GM08714 (cell line): Measurements from ENCODE around the gene NKX2-3.

ENCODE experiments used
- H3K4me3 ChIP-seq: fragments of 200-500 bp; sonication (Bioruptor generic); 2 replicates; pipeline ENCODE4 v1.5.1; 2014; ENCODE audit warnings: mild to moderate bottlenecking, low read length, inconsistent platforms
- ZNF274 ChIP-seq: IDR thresholded peaks from 2 replicates; pipeline ENCODE4 v1.6.1; 2012; ENCODE audit warnings: mild to moderate bottlenecking, low read depth, low read length

NKX2-3 gene

DNA sequence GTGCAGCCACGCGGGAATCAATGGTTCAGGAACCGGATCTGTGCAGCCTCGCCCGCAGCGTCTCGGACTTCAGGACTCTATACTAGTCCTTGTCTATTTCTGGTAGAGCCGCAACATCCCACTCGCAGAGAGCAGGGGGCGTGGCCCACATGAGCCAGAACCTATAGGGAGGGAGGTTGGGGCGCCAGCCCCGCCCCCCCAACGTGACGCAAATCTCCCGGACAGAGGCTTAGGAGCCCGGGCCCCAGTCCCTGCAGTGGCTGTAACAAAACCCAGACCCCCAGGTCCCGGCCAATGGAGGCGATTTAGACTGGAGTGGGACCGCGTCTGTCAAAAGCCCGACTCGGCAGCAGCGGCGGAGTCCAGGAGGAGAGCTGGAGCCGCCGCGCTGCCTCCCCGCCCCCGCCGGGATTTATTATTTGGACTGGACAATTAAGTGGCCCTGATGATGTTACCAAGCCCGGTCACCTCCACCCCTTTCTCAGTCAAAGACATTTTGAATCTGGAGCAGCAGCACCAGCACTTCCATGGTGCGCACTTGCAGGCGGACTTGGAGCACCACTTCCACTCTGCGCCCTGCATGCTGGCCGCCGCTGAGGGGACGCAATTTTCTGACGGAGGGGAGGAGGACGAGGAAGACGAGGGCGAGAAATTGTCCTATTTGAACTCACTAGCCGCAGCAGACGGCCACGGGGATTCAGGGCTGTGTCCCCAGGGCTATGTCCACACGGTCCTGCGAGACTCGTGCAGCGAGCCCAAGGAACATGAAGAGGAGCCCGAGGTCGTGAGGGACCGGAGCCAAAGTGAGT lies at the start of gene NKX2-3:
Gene NKX2-3 (plus strand): TSS at position 256 of the 809 bp plus-strand sequence. CDS start 190 bp downstream, at position 446.
- no peak for TF ChIP-seq ZNF274
- peak within 1 kb of the TSS; percentile 30; the same call in 1 of the 2 replicates for H3K4me3 ChIP-seq

DNA sequence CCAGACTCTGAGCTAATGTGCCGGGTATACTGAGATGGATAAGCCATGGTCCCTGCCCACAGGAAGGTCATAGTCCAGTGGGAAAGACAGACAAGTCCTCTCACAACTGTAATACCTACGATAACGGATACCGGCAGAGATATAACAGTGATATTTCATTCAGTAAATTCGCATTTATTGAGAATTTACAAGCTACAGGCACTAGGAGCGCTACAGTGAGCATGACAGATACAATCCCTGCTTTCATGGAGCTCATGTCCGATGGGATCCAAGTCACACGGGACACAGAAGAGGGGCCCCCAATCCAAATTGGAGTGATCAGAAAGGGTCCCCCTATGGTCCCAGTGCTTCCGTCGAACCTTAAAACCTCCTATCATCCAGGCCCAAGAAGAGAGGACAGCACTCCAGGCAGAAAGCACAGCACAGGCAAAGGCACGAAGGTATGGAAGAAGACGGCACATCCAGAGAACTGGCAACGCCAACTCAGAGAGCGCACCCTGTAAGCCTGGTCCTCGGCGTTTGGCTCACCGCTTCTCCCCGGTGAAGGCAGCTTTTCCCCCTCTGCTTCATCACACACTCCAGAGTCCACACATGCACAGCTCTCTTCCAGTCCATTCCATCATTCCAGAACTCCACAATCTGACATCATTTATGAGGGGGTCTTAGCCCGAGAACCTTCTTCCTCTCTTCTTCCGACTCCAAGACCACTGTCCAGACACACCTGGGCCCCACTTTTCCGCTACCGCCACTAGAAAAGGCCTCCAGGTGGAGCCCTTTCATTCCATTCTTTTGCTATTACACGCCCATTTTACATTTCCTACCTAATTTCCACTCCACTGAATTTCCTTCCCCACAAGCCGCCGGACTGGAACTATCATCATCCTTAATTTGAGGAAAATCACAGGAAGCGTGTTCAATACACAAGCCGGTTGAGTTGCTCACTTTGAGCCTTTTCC lies 47.8 kb upstream of the NKX2-3 start:
- no peak overlapping the region for H3K4me3 ChIP-seq
- no peak for TF ChIP-seq ZNF274

DNA sequence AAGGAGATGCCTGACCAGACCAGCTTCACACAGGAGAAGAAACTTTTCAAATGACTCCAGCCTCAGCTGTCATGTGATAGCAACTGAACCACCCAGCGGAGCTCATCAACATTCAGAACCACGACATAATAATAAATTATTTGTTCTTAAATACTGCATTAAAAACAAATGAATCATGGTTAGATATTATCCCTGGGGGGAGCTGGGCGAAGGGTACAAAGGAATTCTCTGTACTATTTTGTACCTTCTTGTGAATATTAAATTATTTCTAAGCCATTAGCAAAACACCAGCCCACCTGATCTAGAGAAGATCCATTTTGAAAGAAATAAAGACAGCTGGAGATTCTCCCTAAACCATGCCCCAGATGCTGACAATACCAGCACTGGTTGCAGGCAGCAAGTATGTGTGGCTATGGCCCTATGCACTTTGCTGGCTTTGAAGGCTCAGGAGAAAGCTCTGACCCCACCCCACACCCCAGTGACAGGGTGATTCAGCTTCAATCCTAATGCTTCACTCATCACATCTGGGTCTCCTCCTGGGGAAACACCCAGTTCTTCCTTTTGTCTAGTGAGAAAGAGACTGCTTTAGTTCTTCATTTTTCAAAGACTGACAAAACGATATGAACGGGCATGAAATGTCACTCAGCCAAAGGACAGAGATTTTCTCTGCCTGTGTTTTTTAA lies 45.5 kb upstream of the NKX2-3 start:
- TF ChIP-seq ZNF274: no peak

DNA sequence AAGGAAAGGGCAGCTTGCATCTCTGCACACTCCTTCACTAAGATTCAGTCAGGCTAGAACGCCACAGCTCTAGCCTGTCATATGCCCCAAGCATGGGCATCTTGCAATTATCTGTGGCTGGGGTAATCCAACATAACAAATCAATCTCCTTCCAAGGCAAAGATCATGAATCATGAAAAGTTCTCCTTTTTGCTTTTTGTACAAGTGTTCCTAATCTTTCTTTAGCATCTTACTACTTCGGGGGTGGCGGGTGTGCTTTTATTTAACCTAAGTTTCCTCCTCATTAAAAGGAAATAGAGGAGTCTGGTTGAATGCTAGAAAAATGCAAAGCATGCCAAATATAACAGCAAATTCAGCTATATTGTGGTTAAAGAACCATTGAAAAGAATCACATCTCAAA lies 43.5 kb upstream of the NKX2-3 start:
- H3K4me3 ChIP-seq: no peak overlapping the region
- TF ChIP-seq ZNF274: no peak

More for the DNA sequence above, 45.5 kb upstream of the NKX2-3 start:
- no peak overlapping the region for H3K4me3 ChIP-seq

DNA sequence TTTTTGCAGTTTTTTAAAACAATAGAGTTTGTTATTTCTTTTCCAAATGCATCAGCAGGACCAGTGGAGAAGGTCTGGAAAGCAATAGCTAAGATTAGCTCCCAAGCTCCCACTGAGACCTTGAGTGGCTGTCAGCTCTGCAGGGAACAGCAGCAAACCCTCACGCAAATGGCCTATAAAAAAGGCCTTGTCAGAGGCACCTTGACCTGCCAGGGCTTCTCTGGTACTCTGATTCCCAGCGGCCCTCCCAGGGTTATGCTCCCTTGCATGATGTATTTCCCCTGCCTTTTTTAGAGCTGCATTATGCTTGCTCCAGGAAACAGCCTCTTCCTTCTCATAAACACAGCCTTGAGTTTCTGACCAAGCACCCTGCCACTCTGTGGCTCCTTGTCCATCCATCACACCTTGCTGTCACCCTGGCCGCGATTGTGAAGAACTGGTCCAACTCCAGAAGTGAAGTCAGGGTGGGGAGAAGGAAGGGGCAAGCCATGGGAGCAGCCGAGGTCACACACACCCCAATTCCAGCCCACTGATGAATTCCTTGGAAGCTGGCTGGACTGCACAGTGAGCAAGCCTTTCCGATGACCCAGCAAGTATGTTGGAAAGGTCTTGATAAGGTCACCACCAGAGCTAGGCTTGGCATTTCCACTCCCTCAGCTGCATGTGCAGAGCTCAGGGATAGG lies 35.3 kb upstream of the NKX2-3 start:
- no peak for TF ChIP-seq ZNF274
- H3K4me3 ChIP-seq: no peak overlapping the region

DNA sequence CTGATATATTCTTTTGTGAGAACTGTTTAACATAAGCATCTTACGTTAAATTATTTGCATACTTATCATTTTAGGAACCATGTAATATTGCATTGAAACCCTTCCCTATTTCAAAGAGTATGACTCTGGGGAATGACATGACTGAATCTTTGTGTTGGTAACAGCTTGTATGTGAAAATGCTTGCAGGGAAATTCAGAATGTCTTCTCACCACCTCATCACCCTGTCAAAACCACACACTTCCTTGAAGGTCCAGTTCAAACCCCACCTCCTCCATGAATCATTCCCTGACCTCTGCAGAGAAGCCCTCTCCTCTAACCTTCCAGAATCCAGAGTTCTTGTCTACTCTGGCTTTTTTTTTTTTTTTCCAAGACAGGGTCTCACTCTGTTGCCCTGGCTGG lies 26.3 kb upstream of the NKX2-3 start:
- TF ChIP-seq ZNF274: no peak
- no peak overlapping the region for H3K4me3 ChIP-seq

DNA sequence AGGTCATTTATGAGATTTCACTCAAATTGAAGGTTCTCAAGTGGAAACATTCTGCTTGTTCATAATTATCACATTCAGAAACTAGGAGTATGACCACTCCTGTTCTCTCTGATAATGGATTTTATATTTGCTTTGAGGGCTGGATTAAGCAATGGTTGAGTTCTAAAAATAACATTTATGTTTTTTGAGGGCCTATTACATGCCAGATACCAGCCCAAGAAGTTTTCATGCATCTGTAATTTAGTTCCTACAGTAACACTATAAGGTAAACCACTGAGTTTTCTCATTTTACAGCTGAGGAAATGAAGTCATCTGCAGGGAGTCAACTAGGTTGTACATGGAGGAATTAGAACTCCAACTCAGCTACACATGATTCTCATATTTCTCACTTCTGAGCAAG lies 25.5 kb upstream of the NKX2-3 start:
- no peak for TF ChIP-seq ZNF274

DNA sequence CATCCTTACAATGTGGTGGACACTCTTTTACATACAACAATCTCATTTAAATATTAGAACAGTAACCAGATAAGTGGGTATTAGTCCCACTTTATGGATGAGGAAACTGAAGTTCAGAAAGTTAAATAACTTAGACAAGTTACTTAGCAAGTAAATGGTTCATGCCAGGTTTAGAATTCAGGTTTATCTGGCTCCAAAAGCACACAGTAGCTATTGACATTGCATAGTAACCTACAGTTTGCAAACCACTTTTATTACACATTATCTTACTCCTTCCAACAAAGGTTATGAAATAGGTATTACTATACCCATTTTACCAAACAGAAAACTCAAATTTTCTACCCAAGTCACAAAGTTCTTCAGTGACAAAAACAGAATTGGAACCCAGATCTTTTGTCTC lies 19.7 kb upstream of the NKX2-3 start:
- no peak overlapping the region for H3K4me3 ChIP-seq
- no peak for TF ChIP-seq ZNF274

More for the DNA sequence above, 25.5 kb upstream of the NKX2-3 start:
- H3K4me3 ChIP-seq: no peak overlapping the region

DNA sequence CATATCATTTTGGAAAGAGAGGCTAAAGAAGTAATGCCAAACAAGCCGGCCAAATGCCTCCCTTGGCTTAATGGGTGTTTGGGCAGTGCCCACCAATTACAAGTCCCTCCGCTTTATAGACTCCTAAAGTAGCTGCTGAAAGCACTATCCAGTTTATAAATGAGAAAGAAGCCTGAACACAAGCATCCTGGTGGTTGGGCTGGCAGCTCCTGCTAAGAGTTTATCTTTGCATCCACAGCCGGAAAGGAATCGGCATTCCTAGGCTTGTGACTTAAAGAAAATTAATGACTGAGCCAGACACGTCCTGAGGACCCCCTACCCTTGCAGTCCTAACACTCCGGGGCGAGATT lies 13.1 kb upstream of the NKX2-3 start:
- no peak for TF ChIP-seq ZNF274
- H3K4me3 ChIP-seq: no peak overlapping the region

DNA sequence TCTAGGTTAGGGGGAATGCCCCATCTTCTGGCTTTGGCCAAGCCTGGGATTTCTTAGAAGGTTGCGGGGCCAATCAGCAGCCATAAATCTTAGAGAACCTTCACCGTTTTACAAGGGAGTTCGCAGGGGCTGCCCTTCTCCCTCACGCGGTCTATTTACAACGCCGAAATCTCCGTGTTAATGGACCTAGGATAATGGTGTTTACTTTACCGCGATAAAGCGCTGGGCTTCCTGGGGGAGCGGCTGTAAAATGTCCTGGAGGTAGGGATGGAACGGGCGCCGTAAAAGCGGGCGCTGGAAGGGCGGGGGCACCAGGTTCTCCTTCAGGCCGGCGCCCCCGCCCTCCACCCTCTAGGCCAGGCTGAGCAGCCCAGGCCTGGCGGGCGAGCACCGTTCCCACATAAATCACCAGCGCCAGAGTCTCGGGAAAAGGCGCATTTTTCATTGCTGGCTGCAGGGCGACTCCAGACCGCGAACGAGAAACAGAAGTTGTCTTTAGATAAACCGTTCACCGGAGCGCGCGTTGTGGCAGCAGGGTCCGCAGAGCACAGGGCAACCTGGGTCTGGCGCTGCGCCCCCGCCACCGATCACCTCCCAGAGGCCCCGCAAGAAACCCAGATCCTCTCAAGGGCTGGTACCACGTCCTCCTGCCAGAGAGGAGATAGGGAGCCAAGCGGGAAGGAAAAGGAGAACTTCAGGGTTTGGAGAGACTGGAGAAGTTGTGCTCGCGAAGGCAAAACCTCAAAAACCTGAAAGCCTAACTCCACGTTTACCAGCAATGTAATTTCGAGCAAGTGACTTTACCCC lies 12.5 kb upstream of the NKX2-3 start:
- no peak overlapping the region for H3K4me3 ChIP-seq
- no peak for TF ChIP-seq ZNF274

DNA sequence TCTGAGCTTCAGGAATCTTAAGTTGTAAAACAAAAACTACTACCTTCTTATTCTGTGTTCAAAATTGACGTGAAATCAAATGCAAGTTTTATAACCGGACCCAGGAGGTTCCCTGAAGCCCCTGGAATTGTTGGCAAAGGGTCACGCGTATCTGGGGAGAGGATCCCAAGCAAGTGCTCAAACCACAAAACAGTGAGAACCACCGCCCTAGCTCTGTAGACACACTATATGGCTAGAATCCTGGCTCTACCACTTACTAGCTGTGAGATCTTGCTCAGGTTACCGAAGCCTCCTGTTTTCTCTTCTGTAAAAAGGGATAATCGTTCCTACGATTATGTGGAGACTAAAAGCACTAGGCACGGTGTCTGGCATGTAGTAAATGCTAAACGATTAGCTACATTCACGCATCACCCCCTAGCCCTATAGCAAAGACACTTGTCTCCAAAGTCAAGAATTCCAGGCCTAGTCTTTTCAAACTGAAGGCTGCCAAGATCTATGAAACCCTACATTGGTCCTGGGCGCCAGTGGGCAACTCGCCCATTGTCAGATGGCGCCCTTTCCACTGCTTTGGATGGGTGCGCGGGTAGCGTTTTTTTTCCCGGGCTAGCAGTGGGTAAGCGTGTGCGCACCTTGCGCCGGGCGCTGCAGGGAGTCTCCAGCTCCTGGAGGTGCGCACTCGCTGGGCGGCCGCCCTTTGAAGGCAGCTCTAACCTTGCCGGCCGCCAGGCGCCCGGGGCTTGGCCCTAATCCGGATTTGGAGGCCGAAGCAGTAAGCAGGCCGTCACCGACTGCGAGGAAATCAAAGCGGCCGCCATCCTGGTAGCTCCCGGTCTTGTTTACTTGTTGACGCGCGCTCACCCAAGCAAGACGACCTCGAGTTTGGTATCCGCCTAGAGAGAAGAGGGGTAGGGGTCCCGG lies 11.6 kb upstream of the NKX2-3 start:
- no peak for TF ChIP-seq ZNF274
- no peak overlapping the region for H3K4me3 ChIP-seq
